HG03280 (cell line): ENCODE data around the gene SCG5.

ENCODE experiments used
- ATAC-seq: cut with Tn5 transposase; IDR thresholded peaks from one replicate; pipeline ENCODE4 v1.9.1; 2021; ENCODE audit warnings: mild to moderate bottlenecking, moderate library complexity; ENCODE audit not compliant: unreplicated experiment

The SCG5 gene

GRCh38 chr15:32690941-32691688 lies 49.6 kb downstream of the SCG5 start:
- no peak for ATAC-seq

- ATAC-seq: no peak
Observed at GRCh38 chr15:32691689-32692038, 50.2 kb downstream of the SCG5 start.

GRCh38 chr15:32692286-32692685 lies 50.8 kb downstream of the SCG5 start:
- ATAC-seq: no peak

GRCh38 chr15:32694222-32694983 lies 52.9 kb downstream of the SCG5 start:
- ATAC-seq: no peak

- no peak for ATAC-seq
Observed at GRCh38 chr15:32698773-32699390, 57.4 kb downstream of the SCG5 start.

GRCh38 chr15:32700501-32701150 lies 59.1 kb downstream of the SCG5 start:
- ATAC-seq: no peak

GRCh38 chr15:32701863-32702262 lies 60.4 kb downstream of the SCG5 start:
- no peak for ATAC-seq

- ATAC-seq: no peak
Observed at GRCh38 chr15:32704395-32704981, 63.0 kb downstream of the SCG5 start.

GRCh38 chr15:32705446-32705845 lies 63.9 kb downstream of the SCG5 start:
- ATAC-seq: no peak

- ATAC-seq: no peak
Observed at GRCh38 chr15:32706704-32707103, 65.2 kb downstream of the SCG5 start.

- ATAC-seq: no peak
Observed at GRCh38 chr15:32707436-32707835, 65.9 kb downstream of the SCG5 start.

GRCh38 chr15:32709295-32710033 lies 68.0 kb downstream of the SCG5 start:
- ATAC-seq: no peak

- no peak for ATAC-seq
Observed at GRCh38 chr15:32715276-32715675, 73.8 kb downstream of the SCG5 start.

- no peak for ATAC-seq
Observed at GRCh38 chr15:32716216-32716914, 74.9 kb downstream of the SCG5 start.

- no peak for ATAC-seq
Observed at GRCh38 chr15:32716915-32717425, 75.5 kb downstream of the SCG5 start.

- ATAC-seq: no peak
Observed at GRCh38 chr15:32717426-32718226, 76.1 kb downstream of the SCG5 start, which contains the start of gene GREM1. Gene GREM1 (plus strand): TSS chr15:32718004. CDS start chr15:32730691, 12,687 bp downstream.

- no peak for ATAC-seq
Observed at GRCh38 chr15:32718227-32718820, 76.8 kb downstream of the SCG5 start.
